Measurements from ENCODE around the gene SLC5A10. TPM values are rescaled to one million over a fixed set of nuclear protein-coding genes. Genes with fewer than 3 reads are reported as not detected.
"Not testable (repeated sequence)": the region's sequence is repeated elsewhere in the genome, so short reads cannot be mapped to it uniquely, and the experiment has no call there.

The SLC5A10 gene
- total RNA-seq, 1 donor from 2014 or later: not detected

DNA sequence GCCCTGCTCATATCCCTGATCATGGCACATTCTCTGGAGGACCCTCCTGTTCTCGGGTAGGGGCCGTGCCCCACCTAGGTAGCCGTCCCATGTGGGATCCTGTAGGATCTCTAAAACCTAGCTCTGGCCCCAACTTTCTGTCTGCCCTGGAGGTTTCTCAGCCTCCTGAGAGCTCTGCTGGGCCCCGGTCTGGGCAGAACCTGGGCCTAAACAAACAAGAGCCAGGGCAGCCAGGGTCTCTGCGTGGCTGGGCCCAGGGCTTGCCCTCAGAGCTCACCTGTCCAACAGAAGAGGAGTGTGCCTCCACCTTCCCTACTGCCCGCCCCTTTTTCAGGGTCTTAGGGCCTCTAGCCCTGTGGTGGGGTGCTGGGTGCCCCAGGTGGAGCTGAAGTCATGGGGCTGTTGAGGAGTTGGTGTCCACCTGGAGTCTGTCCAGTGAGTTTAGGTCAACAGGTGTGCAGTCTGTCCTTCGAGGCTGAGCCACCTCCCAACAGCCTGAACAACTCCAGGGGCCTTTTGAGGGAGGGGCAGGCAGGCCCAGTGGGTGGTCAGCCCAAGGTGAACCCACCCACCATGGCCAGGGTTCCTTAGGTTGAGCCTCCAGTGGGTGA lies 69.2 kb downstream of the SLC5A10 start:
- not testable (repeated sequence) for DNase-seq

DNA sequence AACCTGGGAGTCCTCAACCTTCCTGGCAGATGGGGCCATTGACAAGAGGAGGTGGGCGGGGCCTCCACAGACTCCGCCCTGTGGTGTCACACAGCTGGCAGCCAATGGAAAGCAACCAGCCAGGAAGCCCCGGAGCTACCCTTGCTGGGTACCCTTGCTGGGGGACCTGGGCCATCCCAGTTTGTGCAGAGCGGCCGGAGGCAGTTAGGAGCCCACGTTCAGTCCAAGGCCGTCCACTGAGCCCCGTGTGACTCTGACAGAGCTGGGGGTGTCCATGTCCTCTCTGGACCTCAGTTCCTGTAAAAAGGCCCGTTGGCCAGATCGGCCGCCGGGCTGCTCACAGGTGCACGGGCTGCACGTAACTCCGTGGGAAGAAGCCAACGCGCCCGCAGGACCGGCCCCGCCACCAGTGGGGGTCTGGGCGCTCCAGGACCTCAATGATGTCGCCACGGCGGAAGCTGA lies 69.7 kb downstream of the SLC5A10 start:
- peak; percentile 45 for DNase-seq

DNA sequence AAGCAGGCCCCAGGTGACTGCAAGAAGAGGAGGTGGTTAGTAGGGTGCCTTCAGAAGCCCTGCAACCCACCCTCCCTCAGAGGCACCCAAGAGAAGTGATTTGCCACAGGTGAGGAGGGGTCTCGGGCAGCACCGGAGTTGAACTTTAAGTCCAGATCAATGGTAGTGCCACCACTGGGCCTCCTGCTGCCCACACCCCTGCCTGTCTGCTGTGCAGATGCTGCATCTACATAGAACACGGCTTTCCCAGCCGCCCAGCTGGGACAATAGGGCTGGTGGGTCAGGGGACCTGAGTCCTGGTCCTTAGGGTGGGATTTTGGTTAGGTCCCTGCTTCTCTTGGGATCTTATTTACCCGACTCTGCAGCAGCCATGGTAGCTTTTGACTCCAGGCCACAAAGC lies 70.2 kb downstream of the SLC5A10 start:
- DNase-seq: no peak

DNA sequence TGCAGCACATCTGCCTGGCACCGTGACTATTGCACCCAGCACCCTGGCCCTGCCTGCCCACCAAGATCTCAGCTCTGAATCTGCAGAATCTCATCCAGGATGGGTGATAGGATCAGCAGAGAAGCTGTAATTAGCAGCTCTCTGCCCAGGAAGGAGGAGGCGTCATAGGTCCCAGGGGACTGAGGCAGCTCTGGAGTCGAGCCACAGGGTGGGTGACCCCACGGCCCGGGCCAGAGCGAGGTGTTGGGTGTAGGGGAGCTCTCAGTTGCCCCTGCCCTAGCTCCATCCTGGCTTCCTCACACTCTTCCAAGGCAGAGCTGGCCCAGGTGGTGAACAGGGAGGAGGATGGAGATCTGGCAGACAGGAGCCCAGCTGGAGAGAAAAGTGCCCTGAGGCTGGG lies 70.8 kb downstream of the SLC5A10 start:
- no peak for DNase-seq

DNA sequence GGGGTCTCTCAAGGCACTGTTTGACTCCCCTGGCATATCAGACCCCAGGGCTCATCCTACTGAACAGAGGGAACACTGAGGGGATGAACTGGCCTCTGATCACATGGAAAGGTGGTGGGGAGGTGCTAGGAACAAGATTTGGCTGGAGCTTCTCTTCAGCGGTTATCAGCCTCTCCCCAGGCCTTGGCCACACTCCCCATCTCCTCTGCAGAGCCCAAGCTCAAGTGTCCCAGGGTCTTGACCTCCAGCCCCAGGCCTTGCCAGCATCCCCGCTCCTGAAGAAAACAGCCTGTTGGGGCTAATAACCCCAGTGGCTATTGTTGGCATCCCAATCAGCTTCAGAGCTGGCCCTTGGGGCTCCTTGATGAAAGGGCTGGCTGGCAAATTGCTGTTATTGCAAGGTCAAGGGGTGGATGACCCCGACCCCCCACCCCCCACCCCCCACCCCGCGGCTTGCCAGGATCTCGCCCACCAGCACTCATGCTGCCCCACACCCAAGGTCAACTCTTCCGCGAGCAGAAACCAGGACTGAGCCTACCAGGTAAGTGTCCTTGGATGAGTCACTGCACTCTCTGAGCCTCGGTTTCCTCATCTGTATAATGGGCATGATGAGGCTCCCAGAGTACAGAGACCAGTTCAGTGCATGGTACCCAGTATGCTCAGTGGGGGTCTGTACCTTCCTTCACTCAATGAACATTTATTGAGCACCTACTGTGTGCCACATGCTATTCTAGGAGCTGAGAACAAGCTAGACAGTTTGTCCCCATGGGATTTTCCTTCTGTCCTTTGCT lies 71.4 kb downstream of the SLC5A10 start:
- DNase-seq: no peak

DNA sequence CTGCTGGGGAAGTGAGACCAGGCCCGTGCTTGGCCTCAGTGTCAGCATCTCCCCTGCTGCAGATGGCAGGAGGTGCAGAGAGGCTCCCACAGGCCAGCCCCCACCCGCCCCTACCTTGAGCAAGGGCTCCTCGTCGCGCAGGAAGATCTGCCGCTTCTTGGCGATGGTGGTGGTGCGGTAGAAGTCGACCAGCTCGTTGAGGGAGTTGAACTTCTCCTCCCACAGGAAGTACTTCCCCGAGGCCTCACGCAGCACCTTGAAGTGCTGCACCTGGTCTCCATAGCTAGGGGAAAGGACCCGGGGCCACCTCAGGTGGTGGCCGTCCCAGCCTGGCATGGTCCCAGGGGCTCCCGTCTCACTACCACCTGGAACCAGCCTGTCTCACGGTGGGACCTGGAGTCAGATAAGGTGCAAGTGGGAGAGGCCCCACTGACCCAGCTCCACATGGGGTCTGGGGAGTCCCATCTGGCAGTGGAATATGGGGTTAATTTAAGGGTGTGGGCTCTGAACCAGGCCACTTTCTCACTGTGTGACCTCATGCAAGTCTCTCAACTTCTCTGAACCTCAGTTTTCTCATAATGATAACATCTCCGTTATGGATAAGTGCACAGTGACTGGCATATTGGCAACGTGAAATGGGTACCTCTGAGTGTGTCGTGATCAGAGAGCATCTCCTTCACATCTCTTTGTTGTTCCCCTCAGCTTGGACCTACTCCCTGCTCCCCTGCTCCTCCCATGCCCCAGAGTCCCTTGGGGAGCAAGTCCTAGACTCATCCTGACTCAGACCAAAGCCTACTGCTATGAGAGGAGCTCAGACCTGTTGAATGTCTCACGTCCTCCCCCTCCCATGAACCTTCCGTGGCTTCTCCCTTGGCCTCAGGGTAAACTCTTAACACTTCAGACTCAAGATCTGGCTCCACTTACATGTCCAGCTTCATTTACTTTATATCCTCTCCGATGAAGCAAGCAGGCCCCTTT lies 72.4 kb downstream of the SLC5A10 start:
- no peak for DNase-seq

DNA sequence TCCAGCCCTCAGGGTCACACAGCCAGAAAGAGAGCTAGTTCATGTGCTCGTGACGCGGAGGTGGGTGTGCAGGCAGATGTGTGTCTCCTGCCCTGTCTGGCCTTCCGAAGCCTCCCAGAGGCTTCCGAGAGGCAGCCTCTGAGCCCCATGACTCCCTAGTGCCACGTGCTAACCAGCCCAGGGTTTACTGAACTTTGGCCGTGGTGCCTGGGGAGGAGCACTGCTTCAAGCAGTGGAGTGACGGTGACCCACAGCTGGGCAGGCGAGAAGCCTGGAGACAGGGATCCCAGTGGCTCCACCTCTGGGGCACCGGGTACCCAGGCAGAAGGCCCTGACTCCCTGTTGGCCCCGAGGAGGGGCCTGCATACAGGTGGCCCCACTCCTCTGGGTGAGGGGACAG lies 76.7 kb downstream of the SLC5A10 start:
- DNase-seq: not testable (repeated sequence)

DNA sequence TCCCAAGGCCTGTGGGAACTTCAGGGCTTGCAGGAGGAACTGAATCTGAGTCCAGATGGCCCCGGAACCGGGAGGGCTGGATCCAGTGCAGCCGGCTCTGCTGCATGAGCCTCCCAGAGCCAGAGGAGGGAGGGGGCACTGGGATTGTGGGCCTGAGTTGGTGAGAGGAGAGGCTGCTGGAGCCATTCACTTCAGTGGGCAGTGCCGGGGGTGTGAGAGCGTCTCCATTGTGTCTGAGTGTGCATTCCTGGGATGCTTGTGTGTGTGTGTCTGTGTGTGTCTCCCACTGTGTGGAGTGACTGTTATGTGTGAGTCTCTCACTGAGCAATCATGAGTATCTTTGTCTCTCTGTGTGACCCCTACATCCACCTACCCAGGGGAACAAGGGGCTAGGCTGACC lies 77.8 kb downstream of the SLC5A10 start:
- not testable (repeated sequence) for DNase-seq

DNA sequence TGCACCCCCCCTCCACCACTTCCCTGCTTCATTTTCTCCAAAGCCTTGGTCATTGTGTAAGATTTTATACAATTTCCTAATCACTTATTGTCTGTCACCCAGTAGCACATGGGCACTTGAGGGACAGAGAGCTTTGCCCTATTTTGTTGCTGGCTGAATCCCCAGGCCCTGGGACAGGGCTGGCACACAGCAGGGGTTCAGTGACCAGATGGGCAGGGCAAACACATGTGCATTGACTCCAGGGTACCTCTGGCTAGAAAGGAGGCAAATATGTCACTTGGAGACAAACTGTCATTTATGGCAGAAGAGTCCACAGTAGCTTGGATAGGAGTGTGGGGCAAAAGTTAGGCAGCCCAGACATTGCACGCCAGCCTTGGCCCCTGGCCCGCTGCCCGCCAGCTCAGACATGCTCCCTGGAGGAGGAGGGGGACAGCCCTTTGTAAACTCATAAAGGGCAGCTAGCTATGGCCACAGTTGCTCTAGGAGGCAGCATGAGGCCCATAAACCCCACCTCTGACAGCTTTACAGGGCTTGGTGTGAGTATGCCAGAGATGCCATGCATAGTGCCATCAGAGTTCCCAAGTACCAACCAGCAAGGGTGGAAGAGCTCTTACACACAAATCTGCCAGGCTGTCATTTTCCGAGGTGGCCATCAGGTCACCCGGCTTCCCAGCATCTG lies 78.9 kb downstream of the SLC5A10 start:
- not testable (repeated sequence) for DNase-seq

DNA sequence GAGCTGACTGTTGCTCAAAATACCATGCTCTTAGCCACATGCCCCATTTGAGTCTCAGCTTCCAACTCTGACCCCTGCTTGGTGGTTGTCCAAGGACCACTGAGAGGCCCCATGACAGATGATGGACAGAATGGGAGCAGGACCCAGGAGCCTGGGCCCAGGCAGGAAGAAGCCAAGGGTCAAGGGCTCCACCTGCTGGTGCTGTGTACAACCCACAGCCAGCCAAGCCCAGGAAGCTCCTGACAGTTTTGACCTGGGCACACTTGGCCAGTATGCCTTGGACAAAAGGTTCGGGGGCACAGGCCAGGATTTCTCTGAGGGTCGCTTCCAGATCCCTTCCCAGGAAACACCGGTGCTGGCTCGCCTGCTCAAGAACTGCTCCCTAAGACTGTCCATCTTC lies 79.8 kb downstream of the SLC5A10 start:
- not testable (repeated sequence) for DNase-seq

DNA sequence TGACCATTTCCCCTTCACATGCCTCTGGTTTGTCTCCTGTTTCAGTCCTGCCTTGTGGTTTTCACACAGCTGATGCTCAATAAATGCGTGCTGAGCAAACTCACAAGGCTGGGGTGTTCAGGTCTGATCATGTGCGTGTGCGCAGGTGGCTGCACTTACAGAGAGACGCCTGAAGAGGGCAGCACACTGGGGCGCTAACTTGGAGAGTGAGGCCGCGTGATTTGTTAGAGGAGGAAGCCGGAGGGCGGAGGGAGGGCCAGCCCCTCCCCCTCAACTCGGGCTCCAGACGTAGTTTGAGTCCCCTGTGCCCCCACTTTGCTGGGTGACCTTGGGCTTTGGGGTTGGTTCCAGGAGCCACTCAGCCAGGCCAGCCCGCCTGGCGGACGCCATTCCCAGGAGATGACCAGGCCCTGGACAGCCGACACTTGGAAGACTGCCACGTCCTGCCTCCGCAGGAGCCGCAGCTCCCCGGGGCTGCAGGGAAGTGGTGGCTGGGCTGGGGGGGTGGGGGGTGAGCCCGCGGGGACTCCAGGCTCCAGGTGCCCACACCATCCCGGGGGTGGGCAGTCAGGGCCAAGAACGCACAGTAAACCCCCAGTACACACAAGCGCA lies 80.5 kb downstream of the SLC5A10 start:
- not testable (repeated sequence) for DNase-seq

DNA sequence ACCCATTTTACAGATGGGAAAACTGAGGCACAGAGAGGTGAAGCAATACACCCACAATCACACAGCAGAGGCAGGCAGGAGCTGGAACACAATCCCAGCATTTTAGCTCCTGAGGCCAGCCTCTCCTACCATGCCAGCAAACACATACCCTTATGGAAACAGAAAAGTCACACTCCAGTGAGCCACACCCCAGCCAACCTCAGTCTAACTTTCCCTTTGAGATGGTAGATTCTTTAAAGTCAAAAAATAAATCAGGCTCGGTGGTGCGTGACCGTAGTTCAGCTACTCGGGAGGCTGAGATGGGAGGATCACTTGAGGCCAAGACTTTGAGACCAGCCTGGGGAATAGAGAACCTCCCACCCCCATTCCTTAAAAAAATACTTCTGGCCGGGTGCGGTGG lies 84.2 kb downstream of the SLC5A10 start:
- DNase-seq: not testable (repeated sequence)

DNA sequence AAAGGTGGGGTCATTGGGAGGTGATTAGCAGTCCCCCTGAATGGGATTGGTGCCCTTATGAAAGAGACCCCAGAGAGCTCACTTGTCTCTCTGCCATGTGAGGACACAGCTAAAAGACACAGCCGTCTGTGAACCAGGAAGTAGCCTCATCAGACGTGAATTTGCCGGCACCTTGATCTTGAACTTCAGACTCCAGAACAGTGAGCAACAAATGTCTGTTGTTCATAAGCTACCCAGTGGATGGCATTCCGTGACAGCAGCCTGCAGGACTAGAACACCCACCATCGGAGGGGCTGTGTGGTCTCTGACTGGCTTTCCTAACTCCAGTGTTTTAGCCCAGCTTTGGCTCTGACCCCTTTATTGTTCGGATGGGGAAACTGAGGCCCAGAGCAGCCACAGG lies 85.6 kb downstream of the SLC5A10 start:
- DNase-seq: not testable (repeated sequence)

DNA sequence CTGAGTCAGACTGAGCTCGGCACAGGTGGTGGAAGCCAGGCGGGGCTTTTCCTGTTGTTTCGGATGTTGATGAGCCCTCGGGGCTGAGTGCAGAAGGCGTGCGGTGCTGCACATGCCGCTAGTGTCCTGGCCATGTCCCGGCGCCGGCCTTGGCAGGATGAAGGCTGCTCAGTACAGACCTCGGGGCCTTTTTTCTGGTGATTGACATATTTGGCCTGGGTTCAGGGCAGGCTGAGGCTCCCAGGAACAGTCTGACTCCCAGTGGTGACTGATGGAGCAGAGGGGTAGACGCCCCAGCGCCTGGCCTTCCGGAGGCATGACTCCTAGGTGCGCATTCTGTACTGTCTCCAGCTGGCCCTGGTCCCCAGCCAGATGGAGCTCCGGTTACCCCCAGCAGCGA lies 86.0 kb downstream of the SLC5A10 start:
- not testable (repeated sequence) for DNase-seq

DNA sequence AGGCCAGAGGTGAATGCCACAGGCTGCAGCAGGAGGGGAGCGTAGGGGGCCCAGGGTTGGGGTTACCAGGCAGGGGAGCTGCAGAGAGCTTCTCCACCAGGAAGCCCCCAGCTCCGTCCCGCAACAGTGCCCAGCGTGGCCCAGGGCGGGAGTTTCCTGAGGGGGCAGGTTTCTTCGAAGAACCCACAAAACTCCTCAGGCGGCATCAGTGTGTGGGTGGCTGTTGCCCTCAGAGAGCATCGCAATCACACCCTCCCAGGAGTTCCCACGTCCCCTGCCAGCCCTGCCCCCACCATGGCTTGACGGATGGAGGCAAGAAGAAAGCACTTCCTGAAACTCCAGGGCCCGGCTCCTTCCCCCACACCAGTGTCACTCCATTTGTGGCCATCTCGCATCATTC lies 86.8 kb downstream of the SLC5A10 start:
- DNase-seq: not testable (repeated sequence)

DNA sequence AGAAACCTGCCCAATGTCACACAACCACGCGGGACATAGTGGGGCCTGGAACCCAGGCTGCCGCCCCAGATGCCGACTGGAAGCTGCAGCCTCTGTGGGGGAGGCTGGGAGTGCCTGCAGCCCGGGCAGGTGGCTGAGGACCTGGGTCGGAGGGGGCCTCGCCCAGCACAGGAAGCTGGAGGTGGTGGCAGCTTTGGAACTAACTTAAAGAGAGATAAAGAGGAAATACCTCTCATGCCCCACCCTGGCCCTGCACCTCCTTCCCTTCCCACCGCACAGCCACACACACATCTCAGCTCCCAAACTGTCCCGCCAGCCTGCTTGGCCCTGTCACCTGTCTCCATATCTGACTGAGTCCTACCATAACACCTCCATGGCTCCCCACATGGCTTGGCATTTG lies 88.4 kb downstream of the SLC5A10 start:
- not testable (repeated sequence) for DNase-seq

DNA sequence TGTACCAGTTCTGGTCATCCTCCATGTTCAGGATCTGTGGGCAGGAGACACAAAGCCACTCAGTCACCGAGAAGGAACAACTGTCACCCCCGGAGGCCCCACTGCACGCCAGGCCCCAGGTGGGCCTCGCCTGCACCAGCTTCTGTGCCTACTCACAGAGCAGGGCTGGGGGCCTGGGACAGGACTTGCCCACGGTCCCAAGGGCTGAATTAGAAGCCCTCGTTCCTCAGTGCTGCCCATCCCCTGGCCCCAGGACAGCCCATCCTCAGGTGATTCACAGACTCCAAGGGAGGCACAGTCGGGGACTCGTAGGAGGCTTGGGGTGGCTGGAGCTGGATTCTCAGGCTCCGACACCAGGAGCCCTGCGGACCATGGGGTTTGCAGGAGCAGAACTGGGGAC lies 89.9 kb downstream of the SLC5A10 start:
- DNase-seq: not testable (repeated sequence)

DNA sequence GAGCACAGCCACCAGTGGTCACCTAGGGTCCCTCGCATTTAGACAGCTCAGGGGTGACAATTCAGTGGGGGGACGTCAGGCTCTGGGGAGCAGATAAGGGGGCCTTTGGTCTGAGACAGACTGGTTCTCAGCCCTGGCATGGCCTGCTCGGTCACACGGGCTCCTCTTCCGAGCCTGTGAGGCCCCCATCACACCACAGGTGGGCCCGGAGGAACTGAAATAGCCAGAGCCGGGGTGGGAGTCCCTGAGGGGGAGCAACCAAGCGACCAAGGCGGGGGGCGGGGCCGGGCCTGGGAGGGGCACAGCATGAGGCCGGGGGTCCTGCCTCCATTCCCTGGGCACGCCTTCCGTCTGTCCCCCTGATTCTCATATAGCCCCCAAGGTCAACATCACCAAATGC lies 90.4 kb downstream of the SLC5A10 start:
- DNase-seq: not testable (repeated sequence)

DNA sequence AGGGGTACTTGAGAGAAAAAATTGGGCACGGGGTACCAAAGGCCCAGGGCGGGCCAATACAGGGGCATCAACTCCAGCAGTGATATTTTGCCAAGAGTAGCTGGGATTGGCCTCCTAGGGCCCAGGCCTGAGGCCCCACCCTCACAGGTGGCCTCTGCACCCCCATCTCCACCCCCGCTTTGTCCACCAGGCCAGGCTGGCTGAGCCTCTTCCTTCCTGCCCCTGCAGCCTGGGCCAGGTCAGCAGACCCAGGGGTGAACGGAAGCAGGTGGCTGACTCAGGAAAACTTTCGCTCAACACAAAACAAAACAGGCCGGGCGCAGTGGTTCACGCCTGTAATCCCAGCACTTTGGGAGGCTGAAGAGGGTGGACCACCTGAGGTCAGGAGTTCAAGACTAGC lies 91.1 kb downstream of the SLC5A10 start:
- not testable (repeated sequence) for DNase-seq

DNA sequence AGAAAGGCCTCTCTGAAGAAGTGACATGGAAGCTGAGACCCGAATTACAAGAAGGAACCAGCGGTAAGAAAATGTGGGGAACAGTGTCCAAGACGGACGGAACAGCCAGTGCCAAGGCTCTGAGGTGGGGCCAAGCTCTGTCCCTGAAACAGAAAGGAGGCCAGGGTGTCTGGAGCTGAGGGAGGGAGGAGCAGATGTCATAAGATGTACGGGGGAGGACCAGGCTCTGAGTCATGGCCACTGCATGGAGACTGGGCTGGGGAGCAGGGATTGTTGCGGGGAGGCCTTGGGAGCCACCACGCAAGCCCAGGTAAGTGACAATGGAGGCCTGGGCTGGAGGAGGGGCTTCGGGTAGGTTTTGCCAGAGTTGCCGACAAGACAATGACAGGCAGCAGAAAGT lies 92.7 kb downstream of the SLC5A10 start:
- not testable (repeated sequence) for DNase-seq

DNA sequence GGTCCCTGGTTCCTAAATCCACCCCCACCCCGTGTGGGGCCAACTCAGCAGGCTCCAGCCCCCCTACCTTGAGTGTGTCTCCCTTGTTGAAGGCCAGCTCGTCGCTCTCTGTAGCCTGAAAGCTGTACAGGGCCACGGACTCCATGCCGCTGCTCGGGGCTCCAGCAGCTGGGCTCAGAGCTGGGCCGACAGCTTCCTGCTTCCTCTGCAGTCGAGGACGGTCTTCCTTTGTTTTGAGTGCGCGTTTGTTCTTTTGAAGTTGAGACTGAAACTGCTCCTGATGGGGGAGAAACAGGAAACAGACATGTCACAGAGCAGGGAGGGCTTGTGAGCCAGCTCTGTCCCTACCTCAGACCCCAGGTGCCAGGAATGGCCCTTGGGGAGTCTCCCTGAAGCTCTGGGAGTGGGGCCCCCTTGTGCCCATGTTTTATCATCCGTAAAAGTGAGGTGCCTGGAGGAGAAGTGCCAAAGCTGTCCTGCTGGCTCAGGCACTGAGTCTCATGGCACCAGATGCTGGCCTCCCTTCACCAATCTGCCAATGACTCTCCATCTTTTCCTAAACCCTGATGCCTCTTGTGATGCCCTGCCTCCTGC lies 94.9 kb downstream of the SLC5A10 start, which contains the start of gene GRAP:
Gene GRAP (minus strand): TSS at position 176 of the 594 bp plus-strand sequence. CDS start 31 bp downstream, at position 145.
- not testable (repeated sequence) for DNase-seq
